ENCODE results near the gene FBRS.

FBRS gene

DNA sequence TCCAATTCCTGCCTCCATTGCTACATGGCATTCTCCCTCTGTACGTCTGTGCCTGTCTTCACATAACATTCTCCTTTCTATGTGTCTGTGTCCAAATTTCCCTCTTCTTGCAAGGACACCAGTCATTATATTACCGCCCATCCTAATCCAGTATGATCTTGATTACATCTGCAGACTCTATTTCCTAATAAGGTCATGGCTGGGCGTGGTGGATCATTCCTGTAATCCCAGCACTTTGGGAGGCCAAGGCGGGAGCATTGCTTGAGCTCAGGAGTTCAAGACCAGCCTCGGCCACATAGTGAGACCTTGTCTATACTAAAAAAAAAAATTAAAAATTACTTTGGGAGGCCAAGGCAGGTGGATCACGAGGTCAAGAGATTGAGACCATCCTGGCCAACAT is 12.5 kb upstream of the FBRS start:
- Histone ChIP-seq H2BK15ac (ENCODE audit: low read length) (no peak overlapping the region), H3K4me3 (ENCODE audit: low read length in 2 of 2) (no peak overlapping the region), H3K9me3 (replicated peaks in 1 of 2; ENCODE audit: control insufficient read depth in 2 of 2, insufficient read depth in 1 of 2, low read depth in 1 of 2, low read length in 2 of 2) (no peaks in the 10 kb centered on the region), H3K4ac (ENCODE audit: low read length) (no peak overlapping the region), H4K91ac (ENCODE audit: low read depth, low read length, poor library complexity) (no peak overlapping the region), H3K36me3 (replicated peaks in 1 of 2; ENCODE audit: control insufficient read depth in 2 of 2, insufficient read depth in 2 of 2, low read length in 2 of 2) (no peaks in the 10 kb centered on the region), H3K4me2 (ENCODE audit: insufficient read depth, low read length, poor library complexity, severe bottlenecking) (no peak overlapping the region), H4K8ac (ENCODE audit: low read depth, low read length) (no peak overlapping the region), H2BK12ac (ENCODE audit: low read length) (no peak overlapping the region), H3K14ac (ENCODE audit: low read length) (no peak overlapping the region), H3K9ac (ENCODE audit: low read depth, low read length, poor library complexity) (no peak overlapping the region), H2BK5ac (ENCODE audit: low read length) (no peak overlapping the region), H3K18ac (ENCODE audit: low read length) (no peak overlapping the region), H2AFZ (ENCODE audit: low read length) (no peak overlapping the region), H2BK120ac (ENCODE audit: low read depth, low read length) (no peak overlapping the region), H3K79me1 (ENCODE audit: low read depth, low read length) (no peaks in the 10 kb centered on the region), H2AK5ac (ENCODE audit: low read depth, low read length) (no peak overlapping the region), H3K23ac (ENCODE audit: low read depth, low read length, poor library complexity) (no peak overlapping the region), H3K27me3 (ENCODE audit: control insufficient read depth in 3 of 3, insufficient read depth in 3 of 3, low read depth in 1 of 3, low read length in 3 of 3) (peaks cover 0 to 2% (median 0%) of the 10 kb centered on the region in 3 experiments), H3K27ac (replicated peaks; ENCODE audit: low read length) (no peak overlapping the region), H3K4me1 (ENCODE audit: control insufficient read depth in 2 of 2, insufficient read depth in 1 of 2, low read depth in 1 of 2, low read length in 2 of 2) (peaks cover 0 to 2% of the 10 kb centered on the region in 2 donors)
- WGBS, 2 donors (ENCODE audit: extremely low coverage in 2 of 2, insufficient read length in 2 of 2, insufficient replicate concordance in 1 of 2): no CpG with 5 or more reads among the region's 6 CpGs
- DNase-seq (ENCODE audit: low spot score): no peak

GRCh38 chr16:30647274-30647571 is 11.0 kb upstream of the FBRS start:
- Histone ChIP-seq H3K9ac (ENCODE audit: low read depth, low read length, poor library complexity) (no peak overlapping the region), H3K27ac (replicated peaks; ENCODE audit: low read length) (no peak overlapping the region), H4K8ac (ENCODE audit: low read depth, low read length) (no peak overlapping the region), H2BK15ac (ENCODE audit: low read length) (no peak overlapping the region), H3K14ac (ENCODE audit: low read length) (peak overlapping the region; percentile 12), H2AK5ac (ENCODE audit: low read depth, low read length) (no peak overlapping the region), H3K4me1 (ENCODE audit: control insufficient read depth in 2 of 2, insufficient read depth in 1 of 2, low read depth in 1 of 2, low read length in 2 of 2) (peaks cover 2 to 5% of the 10 kb centered on the region in 2 donors), H2BK120ac (ENCODE audit: low read depth, low read length) (no peak overlapping the region), H3K4ac (ENCODE audit: low read length) (no peak overlapping the region), H2BK12ac (ENCODE audit: low read length) (no peak overlapping the region), H3K18ac (ENCODE audit: low read length) (no peak overlapping the region), H3K4me2 (ENCODE audit: insufficient read depth, low read length, poor library complexity, severe bottlenecking) (no peak overlapping the region), H4K91ac (ENCODE audit: low read depth, low read length, poor library complexity) (no peak overlapping the region), H3K79me1 (ENCODE audit: low read depth, low read length) (peaks cover 2% of the 10 kb centered on the region), H2BK5ac (ENCODE audit: low read length) (no peak overlapping the region), H3K27me3 (ENCODE audit: control insufficient read depth in 3 of 3, insufficient read depth in 3 of 3, low read depth in 1 of 3, low read length in 3 of 3) (peaks cover 0 to 2% (median 0%) of the 10 kb centered on the region in 3 experiments), H3K9me3 (replicated peaks in 1 of 2; ENCODE audit: control insufficient read depth in 2 of 2, insufficient read depth in 1 of 2, low read depth in 1 of 2, low read length in 2 of 2) (no peaks in the 10 kb centered on the region), H2AFZ (ENCODE audit: low read length) (no peak overlapping the region), H3K4me3 (ENCODE audit: low read length in 2 of 2) (no peak overlapping the region), H3K36me3 (replicated peaks in 1 of 2; ENCODE audit: control insufficient read depth in 2 of 2, insufficient read depth in 2 of 2, low read length in 2 of 2) (no peaks in the 10 kb centered on the region), H3K23ac (ENCODE audit: low read depth, low read length, poor library complexity) (no peak overlapping the region)
- DNase-seq (ENCODE audit: low spot score): no peak
- no CpG with 5 or more reads among the region's 1 CpG for WGBS, 2 donors (ENCODE audit: extremely low coverage in 2 of 2, insufficient read length in 2 of 2, insufficient replicate concordance in 1 of 2)

DNA sequence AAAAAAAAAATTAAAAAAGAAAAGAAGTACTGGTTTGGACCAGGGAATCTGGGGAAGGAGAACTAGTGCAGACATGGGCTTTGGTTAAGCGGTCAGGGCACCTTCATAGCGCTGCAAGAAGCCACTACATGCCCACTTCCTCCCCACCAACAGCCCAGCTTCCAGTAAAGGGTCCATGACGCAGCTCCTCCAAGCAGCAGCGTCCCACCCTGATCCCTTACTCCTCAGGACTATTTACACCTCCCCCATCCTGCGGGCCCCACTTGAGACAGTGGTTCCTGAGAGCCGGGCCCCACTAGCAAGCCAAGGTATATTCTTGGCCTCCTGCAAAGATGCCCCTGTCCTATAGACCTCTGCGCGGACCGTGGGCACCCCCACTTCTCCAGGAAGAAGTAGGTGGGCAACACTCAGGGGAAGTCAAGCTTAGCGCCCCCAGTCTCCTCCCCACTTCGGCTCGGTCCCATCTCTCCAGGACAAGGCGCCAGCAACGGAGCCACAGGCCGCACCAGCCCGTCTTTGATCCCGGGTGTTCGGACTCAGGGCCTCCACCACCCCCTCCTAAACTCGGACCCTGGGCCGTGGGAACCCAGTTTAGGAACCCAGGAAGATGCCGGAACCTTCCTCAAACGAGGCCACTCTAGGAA is 8.4 kb upstream of the FBRS start:
- peak overlapping the region; percentile 26 for H3K4me2 ChIP-seq (ENCODE audit: insufficient read depth, low read length, poor library complexity, severe bottlenecking)
- H2BK12ac ChIP-seq (ENCODE audit: low read length): no peak overlapping the region
- WGBS, 2 donors (ENCODE audit: extremely low coverage in 2 of 2, insufficient read length in 2 of 2, insufficient replicate concordance in 1 of 2): no CpG with 5 or more reads among the region's 22 CpGs
- no peak for DNase-seq (ENCODE audit: low spot score)
- peaks cover 5% of the 10 kb centered on the region for H3K79me1 ChIP-seq (ENCODE audit: low read depth, low read length)
- peak overlapping the region; percentile 96 for H2BK15ac ChIP-seq (ENCODE audit: low read length)
- no peak overlapping the region for H3K23ac ChIP-seq (ENCODE audit: low read depth, low read length, poor library complexity)
- peak overlapping the region; percentile 54 for H3K4ac ChIP-seq (ENCODE audit: low read length)
- peaks cover 8 to 25% of the 10 kb centered on the region in 2 donors for H3K36me3 ChIP-seq (replicated peaks in 1 of 2; ENCODE audit: control insufficient read depth in 2 of 2, insufficient read depth in 2 of 2, low read length in 2 of 2)
- H4K8ac ChIP-seq (ENCODE audit: low read depth, low read length): peak overlapping the region; percentile 53
- no peak overlapping the region for H4K91ac ChIP-seq (ENCODE audit: low read depth, low read length, poor library complexity)
- H3K27ac ChIP-seq (replicated peaks; ENCODE audit: low read length): peak overlapping the region; percentile 27
- no peak overlapping the region for H2BK120ac ChIP-seq (ENCODE audit: low read depth, low read length)
- H3K9ac ChIP-seq (ENCODE audit: low read depth, low read length, poor library complexity): no peak overlapping the region
- H2BK5ac ChIP-seq (ENCODE audit: low read length): no peak overlapping the region
- peak overlapping the region; percentile 23 for H3K18ac ChIP-seq (ENCODE audit: low read length)
- no peaks in the 10 kb centered on the region for H3K9me3 ChIP-seq (replicated peaks in 1 of 2; ENCODE audit: control insufficient read depth in 2 of 2, insufficient read depth in 1 of 2, low read depth in 1 of 2, low read length in 2 of 2)
- no peak overlapping the region for H3K14ac ChIP-seq (ENCODE audit: low read length)
- H2AFZ ChIP-seq (ENCODE audit: low read length): peak overlapping the region; percentile 88
- peaks cover 5% of the 10 kb centered on the region in 2 donors for H3K4me1 ChIP-seq (ENCODE audit: control insufficient read depth in 2 of 2, insufficient read depth in 1 of 2, low read depth in 1 of 2, low read length in 2 of 2)
- H3K27me3 ChIP-seq (ENCODE audit: control insufficient read depth in 3 of 3, insufficient read depth in 3 of 3, low read depth in 1 of 3, low read length in 3 of 3): peaks cover 0 to 2% (median 0%) of the 10 kb centered on the region in 3 experiments
- peak overlapping the region; percentile 98 for H2AK5ac ChIP-seq (ENCODE audit: low read depth, low read length)
- no peak overlapping the region for H3K4me3 ChIP-seq (ENCODE audit: low read length in 2 of 2)

DNA sequence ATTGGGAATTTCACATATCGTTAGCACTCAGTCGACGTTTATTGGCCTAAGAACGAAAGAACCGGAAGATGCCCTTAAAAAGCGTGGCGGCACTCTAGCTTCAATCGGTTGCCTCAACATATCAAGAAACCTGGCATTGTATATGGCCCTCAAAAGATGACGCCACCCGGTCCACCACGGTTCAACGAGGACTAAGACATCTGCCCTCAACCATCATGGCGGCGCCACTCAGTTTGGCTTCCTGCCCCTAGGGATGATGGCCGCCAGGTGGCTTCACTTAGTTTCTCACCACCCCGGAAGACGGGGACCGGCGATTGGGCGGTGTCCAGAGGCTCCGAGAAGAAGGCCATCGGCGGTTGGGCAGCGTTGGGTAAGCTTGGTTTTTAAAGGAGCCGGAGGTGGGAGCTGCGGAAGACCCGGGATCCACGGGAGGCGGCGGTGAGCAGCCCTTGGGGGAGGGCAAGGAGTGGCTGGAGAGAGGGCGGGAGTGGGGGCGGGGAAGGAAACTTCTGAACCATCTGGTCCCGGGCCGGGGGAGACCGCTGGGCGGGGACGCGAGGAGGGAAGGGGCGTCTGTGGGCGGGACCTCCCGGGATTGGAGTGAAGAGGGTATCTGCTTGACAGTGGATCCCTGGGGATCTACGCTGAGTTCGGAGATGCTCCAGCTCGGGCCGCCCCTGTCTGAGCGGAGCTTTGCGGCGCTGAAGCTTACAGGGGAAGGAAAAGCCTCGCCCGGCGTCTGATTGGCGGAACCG is 7.7 kb upstream of the FBRS start, which contains the start of gene PRR14:
Gene PRR14, plus strand, starts transcription at position 592 of the 755 bp plus-strand sequence. CDS start 686 bp downstream, outside the sequence.
- Histone ChIP-seq H3K4me1 (ENCODE audit: control insufficient read depth in 2 of 2, insufficient read depth in 1 of 2, low read depth in 1 of 2, low read length in 2 of 2) (peaks cover 5% of the 10 kb centered on the region in 2 donors), H2BK5ac (ENCODE audit: low read length) (peak within 1 kb of the TSS; percentile 66), H4K8ac (ENCODE audit: low read depth, low read length) (peak within 1 kb of the TSS; percentile 53), H2AK5ac (ENCODE audit: low read depth, low read length) (peak within 1 kb of the TSS; percentile 98), H3K9me3 (replicated peaks in 1 of 2; ENCODE audit: control insufficient read depth in 2 of 2, insufficient read depth in 1 of 2, low read depth in 1 of 2, low read length in 2 of 2) (no peaks in the 10 kb centered on the region), H3K4me3 (ENCODE audit: low read length in 2 of 2) (peak within 1 kb of the TSS; percentile 88 to 90), H3K4me2 (ENCODE audit: insufficient read depth, low read length, poor library complexity, severe bottlenecking) (peak within 1 kb of the TSS; percentile 83), H3K79me1 (ENCODE audit: low read depth, low read length) (peaks cover 5% of the 10 kb centered on the region), H2AFZ (ENCODE audit: low read length) (peak within 1 kb of the TSS; percentile 94), H3K14ac (ENCODE audit: low read length) (peak within 1 kb of the TSS; percentile 90), H2BK120ac (ENCODE audit: low read depth, low read length) (no peak within 1 kb of the TSS), H3K27me3 (ENCODE audit: control insufficient read depth in 3 of 3, insufficient read depth in 3 of 3, low read depth in 1 of 3, low read length in 3 of 3) (peaks cover 0 to 2% (median 0%) of the 10 kb centered on the region in 3 experiments), H3K4ac (ENCODE audit: low read length) (peak within 1 kb of the TSS; percentile 76), H3K18ac (ENCODE audit: low read length) (peak within 1 kb of the TSS; percentile 95), H2BK15ac (ENCODE audit: low read length) (peak within 1 kb of the TSS; percentile 96), H2BK12ac (ENCODE audit: low read length) (no peak within 1 kb of the TSS), H3K36me3 (replicated peaks in 1 of 2; ENCODE audit: control insufficient read depth in 2 of 2, insufficient read depth in 2 of 2, low read length in 2 of 2) (peaks cover 14 to 32% of the 10 kb centered on the region in 2 donors), H4K91ac (ENCODE audit: low read depth, low read length, poor library complexity) (no peak within 1 kb of the TSS), H3K27ac (replicated peaks; ENCODE audit: low read length) (peak within 1 kb of the TSS; percentile 74), H3K9ac (ENCODE audit: low read depth, low read length, poor library complexity) (peak within 1 kb of the TSS; percentile 70), H3K23ac (ENCODE audit: low read depth, low read length, poor library complexity) (no peak within 1 kb of the TSS)
- peak; percentile 97 for DNase-seq (ENCODE audit: low spot score)
- no CpG with 5 or more reads among the region's 53 CpGs for WGBS, 2 donors (ENCODE audit: extremely low coverage in 2 of 2, insufficient read length in 2 of 2, insufficient replicate concordance in 1 of 2)
